T-cell (primary cell): ENCODE results near the gene RUNDC1. TPM values are rescaled to one million over a fixed set of nuclear protein-coding genes. Genes with fewer than 3 reads are reported as not detected.

Source experiments
- ATAC-seq, 4 experiments: fragments of 200-7000 bp in 3 of 4; fragments of 150-1000 bp in 1 of 4; cut with Tn5 transposase; replicated peaks in 1 of 4; 1 replicate in 3 of 4; 2 replicates in 1 of 4; pipeline ENCODE4 v1.10.0; 2021; ENCODE audit warnings: moderate library complexity in 3 of 4, mild to moderate bottlenecking in 2 of 4, moderate number of reproducible peaks in 1 of 4
- CTCF ChIA-PET, 2 donors: fragments of 300-600 bp; sonication (Branson Sonifier 250); formaldehyde crosslinking; loops; one replicate each; lab custom pipeline; 2022; ENCODE audit warnings: antibody characterized with exemption in 2 of 2; lab: Charles Lee
- POLR2A ChIA-PET, 2 donors: fragments of 300-600 bp; sonication (Branson Sonifier 250); formaldehyde crosslinking; loops; one replicate each; lab custom pipeline; 2022; ENCODE audit warnings: antibody characterized with exemption in 2 of 2; lab: Charles Lee
- DNase-seq, 35 experiments: peaks; one replicate each; pipeline versions ENCODE4 v3.0.0 to v3.0.0-alpha.2; 2013 to 2023
- H3K27ac ChIP-seq: one replicate; pipeline ENCODE4 v1.5.1; 2013; ENCODE audit warnings: low read length
- H3K27me3 ChIP-seq, 2 experiments: replicated peaks in 1 of 2; 1 replicate in 1 of 2; 2 replicates in 1 of 2; pipeline versions ENCODE4 v1.6.1 to v1.7.0; 2013; ENCODE audit warnings: low read length in 1 of 2, mixed read lengths in 1 of 2; ENCODE audit not compliant: control insufficient read depth in 2 of 2, insufficient read depth in 2 of 2; ENCODE audit errors: extremely low read depth in 1 of 2
- H3K36me3 ChIP-seq, 2 donors: 1 replicate in 1 of 2; 2 replicates in 1 of 2; pipeline versions ENCODE4 v1.6.1 to v1.7.0; 2013; ENCODE audit warnings: low read length in 1 of 2; ENCODE audit not compliant: control insufficient read depth in 2 of 2, insufficient read depth in 1 of 2; ENCODE audit errors: extremely low read depth in 1 of 2
- H3K4me1 ChIP-seq, 2 experiments: 1 replicate in 1 of 2; 2 replicates in 1 of 2; pipeline versions ENCODE4 v1.6.1 to v1.7.0; 2013; ENCODE audit warnings: low read length in 2 of 2, mixed read lengths in 1 of 2; ENCODE audit not compliant: insufficient read depth in 2 of 2, control insufficient read depth in 1 of 2; ENCODE audit errors: extremely low read depth in 1 of 2
- H3K4me3 ChIP-seq, 2 donors: 1 replicate in 1 of 2; 2 replicates in 1 of 2; pipeline versions ENCODE4 v1.5.1 to v1.7.0; 2013; ENCODE audit warnings: mild to moderate bottlenecking in 2 of 2, low read length in 1 of 2, moderate library complexity in 1 of 2; ENCODE audit not compliant: control insufficient read depth in 1 of 2; ENCODE audit errors: extremely low read depth in 1 of 2
- H3K9me3 ChIP-seq: 2 replicates; pipeline ENCODE4 v1.7.0; 2013
- H3K27ac Mint-ChIP-seq, 2 donors: one replicate each; pipeline ENCODE4 v1.8.0; 2020 to 2021; ENCODE audit warnings: mild to moderate bottlenecking in 2 of 2, mixed read lengths in 2 of 2
- H3K27me3 Mint-ChIP-seq, 2 donors: one replicate each; pipeline ENCODE4 v1.8.0; 2021 to 2022; ENCODE audit warnings: mixed read lengths in 2 of 2
- H3K36me3 Mint-ChIP-seq: one replicate; pipeline ENCODE4 v1.8.0; 2021; ENCODE audit warnings: mixed read lengths
- H3K4me1 Mint-ChIP-seq, 3 donors: one replicate each; pipeline ENCODE4 v1.8.0; 2020 to 2022; ENCODE audit warnings: mixed read lengths in 3 of 3, mild to moderate bottlenecking in 1 of 3
- H3K4me3 Mint-ChIP-seq, 3 donors: one replicate each; pipeline ENCODE4 v1.8.0; 2020 to 2022; ENCODE audit warnings: mild to moderate bottlenecking in 3 of 3, mixed read lengths in 3 of 3, moderate library complexity in 3 of 3
- H3K9me3 Mint-ChIP-seq, 3 donors: one replicate each; pipeline ENCODE4 v1.8.0; 2020 to 2022; ENCODE audit warnings: mixed read lengths in 3 of 3
- WGBS: methylation state at CpG from one replicate; pipeline ENCODE4 v1.1.5; 2013; ENCODE audit warnings: missing lambda C conversion rate; ENCODE audit not compliant: insufficient coverage; 5-methylcytosine and 5-hydroxymethylcytosine counted together
- total RNA-seq, 35 experiments: library from RNA in 6 of 35; stranded (reverse) in 6 of 35; fragments of 120-200 nt in 1 of 35; gene quantifications; one replicate each; pipeline versions ENCODE4 v1.2.1 to v1.2.4 and lab custom pipeline; 2013 to 2026

The RUNDC1 gene
- total RNA-seq, 5 donors from 2014 or later (not counting 1 experiment from before 2014, with no cell fraction given): 11.5 to 24.0 (median 23.7) TPM

DNA sequence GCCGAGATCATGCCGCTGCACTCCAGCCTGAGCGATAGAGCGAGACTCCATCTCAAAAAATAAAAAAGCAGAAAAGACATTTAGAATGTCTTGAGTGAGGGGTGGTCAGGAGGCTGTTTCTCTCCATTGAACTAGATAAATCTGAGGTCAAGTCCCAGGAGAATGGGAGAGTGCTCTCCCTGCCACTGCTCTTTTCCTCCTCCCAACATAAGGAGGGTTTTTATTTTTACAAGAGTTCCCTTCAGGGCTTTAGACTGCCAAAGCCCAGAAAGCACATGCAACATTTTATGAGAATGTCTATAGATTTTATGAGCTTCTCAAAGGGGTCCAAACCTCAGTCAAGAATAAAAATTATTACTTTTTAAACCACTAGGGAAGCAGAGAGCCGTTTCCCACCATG lies 46.2 kb downstream of the RUNDC1 start:
- peak overlapping the region; percentile 18 to 54 (median 34) for H3K4me3 Mint-ChIP-seq

DNA sequence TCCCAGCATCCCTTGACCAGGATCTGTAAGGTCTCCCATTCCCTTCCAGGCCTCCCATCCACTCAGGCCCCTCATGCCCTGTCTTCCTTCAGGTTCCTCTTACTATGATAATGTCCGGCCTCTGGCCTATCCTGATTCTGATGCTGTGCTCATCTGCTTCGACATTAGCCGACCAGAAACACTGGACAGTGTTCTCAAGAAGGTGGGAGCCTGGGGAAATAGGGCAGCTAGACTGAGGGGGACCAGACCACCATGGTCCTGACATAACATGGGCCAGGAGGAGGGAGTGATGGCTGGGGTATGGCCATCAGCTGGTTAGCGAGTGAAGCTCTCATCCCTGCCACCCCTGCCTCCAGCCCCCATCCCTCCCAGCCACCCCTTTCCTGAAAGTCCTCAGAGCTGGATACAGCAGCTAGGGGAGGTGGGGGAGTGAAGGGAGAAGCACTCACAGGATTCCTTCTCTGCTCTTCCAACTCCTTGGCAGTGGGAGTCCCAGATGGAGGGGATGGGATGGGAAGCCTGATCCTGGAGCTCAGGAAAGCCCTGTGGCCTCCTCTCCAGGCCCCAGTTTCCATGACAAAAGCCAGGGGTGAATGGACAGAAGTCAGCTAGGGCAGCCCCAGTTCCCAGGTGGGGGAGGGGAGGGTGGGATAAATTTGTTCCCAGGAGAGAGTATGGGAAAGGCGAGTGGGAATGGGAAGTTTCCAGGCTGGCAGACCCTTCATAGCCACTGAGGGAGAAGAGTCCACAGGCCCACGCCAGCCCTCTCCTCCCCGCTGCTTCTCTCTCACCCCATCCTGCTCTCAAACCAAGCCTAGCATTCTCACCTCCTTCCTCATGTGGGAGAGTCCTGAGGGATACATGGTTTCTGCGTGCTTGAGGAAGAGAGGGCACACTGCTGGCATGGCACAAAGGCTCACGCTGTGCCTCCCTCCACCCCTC lies 47.0 kb downstream of the RUNDC1 start:
- ChIA-PET CTCF (no interaction called here), POLR2A (no interaction called here)
- Mint-ChIP-seq H3K4me1 (peaks cover 8 to 16% (median 14%) of the 10 kb centered on the region in 3 donors), H3K36me3 (no peaks in the 10 kb centered on the region), H3K27ac (peak overlapping the region in 1 of 2 donors; percentile 54), H3K27me3 (no peaks in the 10 kb centered on the region), H3K4me3 (no peak overlapping the region), H3K9me3 (no peaks in the 10 kb centered on the region)
- 100% methylated on average over 3 of the region's 9 CpGs for WGBS
- H3K4me1 ChIP-seq: peaks cover 0 to 30% of the 10 kb centered on the region in 2 experiments
- DNase-seq: no peak
- no peaks in the 10 kb centered on the region for H3K9me3 ChIP-seq
- H3K36me3 ChIP-seq: no peaks in the 10 kb centered on the region
- H3K4me3 ChIP-seq: no peak overlapping the region
- no peaks in the 10 kb centered on the region for H3K27me3 ChIP-seq
- ATAC-seq: no peak
- no peak overlapping the region for H3K27ac ChIP-seq

More for the DNA sequence above, 46.2 kb downstream of the RUNDC1 start:
- Histone ChIP-seq H3K36me3 (no peaks in the 10 kb centered on the region), H3K27me3 (no peaks in the 10 kb centered on the region), H3K4me1 (peaks cover 2 to 34% of the 10 kb centered on the region in 2 experiments), H3K27ac (no peak overlapping the region), H3K9me3 (no peaks in the 10 kb centered on the region), H3K4me3 (no peak overlapping the region)
- Mint-ChIP-seq H3K9me3 (no peaks in the 10 kb centered on the region), H3K27me3 (no peaks in the 10 kb centered on the region), H3K36me3 (no peaks in the 10 kb centered on the region), H3K27ac (peak overlapping the region in 1 of 2 donors; percentile 54), H3K4me1 (peaks cover 8 to 17% (median 16%) of the 10 kb centered on the region in 3 donors)
- DNase-seq (peak in 1 of 35 experiments; percentile 32), ATAC-seq (no peak)
- WGBS: 100% methylated on average over 1 of the region's 5 CpGs
- ChIA-PET CTCF (no interaction called here), POLR2A (no interaction called here)

DNA sequence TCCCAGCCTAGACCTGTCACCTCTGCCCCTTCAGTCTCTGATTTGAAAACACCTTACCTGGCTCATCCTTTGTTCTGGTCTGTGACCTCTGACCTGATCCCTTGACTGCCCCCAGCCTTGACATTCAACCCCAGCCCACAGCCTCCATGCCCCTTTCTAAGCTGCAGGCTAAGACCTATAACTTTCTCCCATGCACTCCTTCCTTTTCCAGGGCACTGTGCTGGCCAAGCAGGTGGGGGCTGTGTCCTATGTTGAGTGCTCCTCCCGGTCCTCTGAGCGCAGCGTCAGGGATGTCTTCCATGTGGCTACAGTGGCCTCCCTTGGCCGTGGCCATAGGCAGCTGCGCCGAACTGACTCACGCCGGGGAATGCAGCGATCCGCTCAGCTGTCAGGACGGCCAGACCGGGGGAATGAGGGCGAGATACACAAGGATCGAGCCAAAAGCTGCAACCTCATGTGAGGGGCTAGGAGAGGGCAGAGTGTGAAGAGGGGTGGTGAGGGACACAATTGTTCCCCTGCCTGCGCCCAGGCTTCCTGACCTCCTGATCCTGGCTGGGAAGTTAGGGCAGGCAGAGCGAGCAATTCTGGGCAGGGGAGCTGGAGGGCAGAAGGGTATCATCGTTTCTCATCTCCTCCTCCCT lies 48.0 kb downstream of the RUNDC1 start:
- no peaks in the 10 kb centered on the region for H3K27me3 Mint-ChIP-seq
- ATAC-seq: no peak
- CTCF ChIA-PET: no interaction called here
- no peak for DNase-seq
- H3K9me3 Mint-ChIP-seq: no peaks in the 10 kb centered on the region
- no peak overlapping the region for H3K27ac Mint-ChIP-seq
- Histone ChIP-seq H3K4me1 (peaks cover 0 to 23% of the 10 kb centered on the region in 2 experiments), H3K4me3 (no peak overlapping the region), H3K9me3 (no peaks in the 10 kb centered on the region), H3K27me3 (no peaks in the 10 kb centered on the region), H3K27ac (no peak overlapping the region), H3K36me3 (no peaks in the 10 kb centered on the region)
- peaks cover 8 to 16% (median 14%) of the 10 kb centered on the region in 3 donors for H3K4me1 Mint-ChIP-seq
- no peaks in the 10 kb centered on the region for H3K36me3 Mint-ChIP-seq
- POLR2A ChIA-PET: no interaction called here
- H3K4me3 Mint-ChIP-seq: no peak overlapping the region
- WGBS: 93% methylated on average over 14 of the region's 17 CpGs

DNA sequence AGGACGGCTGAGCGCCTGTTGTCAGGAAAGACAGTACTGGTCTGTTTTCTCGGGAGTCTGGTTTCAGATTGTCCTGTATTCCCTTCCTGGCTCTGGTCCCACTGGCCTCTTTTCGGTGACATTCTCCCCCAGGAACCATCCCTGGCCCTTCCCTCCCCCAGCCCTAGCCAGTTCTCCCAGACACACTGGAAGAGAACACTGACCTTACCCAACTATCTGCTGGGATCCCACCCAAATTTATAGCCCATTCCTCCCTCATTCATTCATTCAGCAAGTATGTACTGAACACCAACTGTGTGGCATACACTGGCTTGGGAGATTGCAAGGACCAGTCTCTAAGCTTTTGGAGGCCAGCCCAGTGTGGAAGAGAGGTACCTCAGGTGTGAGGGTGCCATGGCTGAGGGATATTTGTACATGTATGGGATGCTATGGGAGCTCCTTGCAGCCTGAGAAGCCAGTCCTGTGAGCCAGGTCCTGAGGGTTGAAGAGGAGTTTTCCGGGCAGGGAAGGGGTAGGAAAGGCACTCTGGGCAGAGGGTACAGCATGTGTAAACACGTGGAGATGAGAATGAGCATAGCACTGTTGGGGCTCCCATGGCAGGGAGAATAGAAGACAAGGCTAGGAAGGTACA lies 49.9 kb downstream of the RUNDC1 start:
- no peak overlapping the region for H3K27ac Mint-ChIP-seq
- H3K36me3 Mint-ChIP-seq: no peaks in the 10 kb centered on the region
- ChIA-PET CTCF (interaction anchor here in 1 of 2 donors (0.6 kb wide), 1 partner anchor 602 kb away, joined by 3 read pairs; no protein-coding TSS in a partner anchor), POLR2A (no interaction called here)
- peaks cover 0 to 4% (median 2%) of the 10 kb centered on the region in 3 donors for H3K4me1 Mint-ChIP-seq
- no peaks in the 10 kb centered on the region for H3K27me3 Mint-ChIP-seq
- Histone ChIP-seq H3K9me3 (no peaks in the 10 kb centered on the region), H3K4me1 (peaks cover 0 to 6% of the 10 kb centered on the region in 2 experiments), H3K4me3 (no peak overlapping the region), H3K36me3 (no peaks in the 10 kb centered on the region), H3K27ac (no peak overlapping the region), H3K27me3 (no peaks in the 10 kb centered on the region)
- WGBS: 82% methylated on average over 6 of the region's 6 CpGs
- H3K9me3 Mint-ChIP-seq: no peaks in the 10 kb centered on the region
- no peak overlapping the region for H3K4me3 Mint-ChIP-seq
- no peak for DNase-seq
- ATAC-seq: no peak

DNA sequence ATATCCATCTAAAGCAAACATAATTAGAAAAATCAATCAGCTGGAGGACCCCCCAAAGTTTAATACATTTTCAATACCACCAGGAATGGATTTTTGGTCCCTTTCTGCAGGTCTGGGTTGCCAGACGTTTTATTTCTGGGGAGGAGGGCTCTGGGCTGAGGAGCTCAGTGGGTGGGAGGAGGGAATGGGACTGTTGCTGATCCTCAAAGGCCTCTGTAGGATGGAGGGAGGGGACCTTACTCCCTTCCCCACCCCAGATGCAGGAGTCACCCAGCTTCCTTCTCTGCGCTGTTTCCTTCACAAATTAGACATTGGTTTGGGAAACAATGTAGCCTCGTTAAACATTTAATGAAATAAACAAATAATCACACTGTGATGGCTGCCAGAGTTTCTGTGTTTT lies 51.3 kb downstream of the RUNDC1 start:
- Mint-ChIP-seq H3K27ac (no peak overlapping the region), H3K4me1 (no peaks in the 10 kb centered on the region), H3K36me3 (no peaks in the 10 kb centered on the region), H3K4me3 (no peak overlapping the region), H3K9me3 (no peaks in the 10 kb centered on the region), H3K27me3 (no peaks in the 10 kb centered on the region)
- Histone ChIP-seq H3K36me3 (no peaks in the 10 kb centered on the region), H3K27ac (no peak overlapping the region), H3K9me3 (no peaks in the 10 kb centered on the region), H3K4me1 (no peaks in the 10 kb centered on the region), H3K4me3 (no peak overlapping the region), H3K27me3 (no peaks in the 10 kb centered on the region)
- DNase-seq (no peak), ATAC-seq (no peak)
- POLR2A ChIA-PET: no interaction called here
- CTCF ChIA-PET: no interaction called here
- WGBS: no CpG with 5 or more reads among the region's 3 CpGs
